VCaP (cell line): ENCODE results near the gene TTC8.

Experiments
- H3K27ac ChIP-seq: fragments of 450-650 bp; 2 replicates; pipeline ENCODE4 v1.5.1; 2017
- CTCF ChIP-seq: fragments of 450-650 bp; conservative IDR thresholded peaks from 2 replicates; pipeline ENCODE4 v1.5.1; 2017; ENCODE audit warnings: mild to moderate bottlenecking, moderate library complexity

The TTC8 gene

GRCh38 chr14:88864198-88864597 is 39.7 kb downstream of the TTC8 start:
- no peak for TF ChIP-seq CTCF

GRCh38 chr14:88866305-88866704 is 41.9 kb downstream of the TTC8 start:
- no peak for TF ChIP-seq CTCF

More at GRCh38 chr14:88864198-88864597, 39.7 kb downstream of the TTC8 start:
- H3K27ac ChIP-seq: no peak overlapping the region

GRCh38 chr14:88868558-88869159 is 44.2 kb downstream of the TTC8 start:
- no peak overlapping the region for H3K27ac ChIP-seq
- TF ChIP-seq CTCF: peak; percentile 87

More at GRCh38 chr14:88866305-88866704, 41.9 kb downstream of the TTC8 start:
- H3K27ac ChIP-seq: no peak overlapping the region

GRCh38 chr14:88870777-88871176 is 46.3 kb downstream of the TTC8 start:
- H3K27ac ChIP-seq: no peak overlapping the region
- no peak for TF ChIP-seq CTCF

- no peak for TF ChIP-seq CTCF
These were observed 47.0 kb downstream of the TTC8 start for GRCh38 chr14:88871429-88871828.

GRCh38 chr14:88872976-88873375 is 48.5 kb downstream of the TTC8 start:
- TF ChIP-seq CTCF: no peak
- no peak overlapping the region for H3K27ac ChIP-seq

More at GRCh38 chr14:88871429-88871828, 47.0 kb downstream of the TTC8 start:
- H3K27ac ChIP-seq: no peak overlapping the region

GRCh38 chr14:88877192-88877591 is 52.7 kb downstream of the TTC8 start:
- TF ChIP-seq CTCF: no peak
- no peak overlapping the region for H3K27ac ChIP-seq
